HG02973 (cell line): Measurements from ENCODE around the gene CFDP1.

Source experiments
- ATAC-seq: cut with Tn5 transposase; IDR thresholded peaks from one replicate; pipeline ENCODE4 v1.9.1; 2021; ENCODE audit warnings: moderate library complexity; ENCODE audit not compliant: unreplicated experiment

CFDP1 gene

DNA sequence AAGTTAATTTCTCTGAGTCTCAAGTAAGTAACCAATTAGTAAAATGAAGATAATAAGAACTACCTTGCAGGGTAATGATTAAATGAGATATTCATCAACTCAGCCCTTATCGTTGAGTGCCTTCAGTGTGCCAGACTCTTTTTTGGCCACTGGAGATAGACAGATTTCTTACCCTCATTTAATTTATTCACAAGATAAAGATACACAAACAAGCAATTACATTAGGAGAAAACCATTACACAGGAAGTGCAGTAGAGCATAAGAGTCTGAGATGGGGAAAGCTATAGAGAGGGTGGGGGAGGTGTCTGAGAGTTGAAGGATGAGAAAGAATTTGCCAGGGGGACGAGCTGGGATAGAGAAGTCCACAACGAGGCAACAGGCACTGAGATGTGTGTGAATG lies 109.4 kb downstream of the CFDP1 start:
- no peak for ATAC-seq

- no peak for ATAC-seq
Observed at GRCh38 chr16:75323198-75323597, 110.1 kb downstream of the CFDP1 start.

DNA sequence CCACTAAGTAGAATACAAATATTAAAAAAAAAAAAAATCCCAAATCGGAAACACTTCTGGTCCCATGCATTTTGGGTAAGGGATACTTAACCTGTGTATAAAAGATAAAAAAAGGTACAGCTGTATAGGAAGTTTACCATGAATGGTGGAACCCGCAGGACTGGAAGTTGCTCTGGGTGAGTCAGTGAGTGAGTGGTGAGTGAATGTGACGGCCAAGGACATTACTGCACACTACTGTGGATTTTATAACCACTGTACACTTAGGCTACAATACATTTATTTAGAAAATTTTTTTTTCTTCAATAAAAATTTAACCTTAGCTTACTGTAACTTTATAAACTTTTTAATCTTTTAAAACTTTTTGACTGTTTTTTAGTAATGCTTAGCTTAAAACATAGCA lies 110.6 kb downstream of the CFDP1 start:
- no peak for ATAC-seq

DNA sequence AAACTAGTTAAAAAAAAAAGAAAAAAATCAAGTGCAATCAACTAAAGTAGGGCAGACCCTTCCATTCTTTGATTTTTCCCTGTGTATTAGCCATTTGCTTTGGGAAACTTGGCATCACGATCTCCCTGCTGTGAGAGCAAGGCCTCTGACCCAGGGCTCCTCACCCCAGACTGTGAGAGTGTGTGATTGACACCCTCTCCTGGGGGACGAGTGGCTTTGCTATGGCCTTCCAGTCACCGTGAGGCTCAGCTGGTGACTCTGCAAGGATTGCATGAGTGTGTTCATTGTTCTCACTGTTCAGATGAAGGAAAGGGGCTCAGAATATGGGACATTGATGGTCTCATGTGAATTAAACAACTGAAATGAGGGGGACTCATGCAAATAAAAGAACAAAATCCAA lies 112.9 kb downstream of the CFDP1 start:
- no peak for ATAC-seq

- peak; percentile 72 for ATAC-seq
Observed at GRCh38 chr16:75319513-75320411, 113.5 kb downstream of the CFDP1 start.

DNA sequence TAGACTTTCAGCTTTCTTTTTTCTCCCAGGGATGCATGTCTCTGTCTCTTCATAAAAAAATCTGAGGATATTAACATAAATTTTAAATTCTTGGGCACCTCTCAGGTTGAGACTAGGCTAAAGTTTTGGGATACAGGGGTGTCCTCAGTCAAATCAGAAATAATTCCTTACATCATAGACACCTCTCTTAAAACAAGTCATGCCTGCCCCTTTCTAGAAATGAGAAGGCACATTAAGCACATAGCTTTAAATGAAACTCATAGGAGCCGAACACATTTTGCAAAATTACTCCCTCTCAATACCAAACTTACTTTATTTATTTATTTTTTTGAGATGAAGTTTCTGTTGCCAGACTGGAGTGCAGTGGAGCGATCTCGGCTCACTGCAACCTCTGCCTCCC lies 114.6 kb downstream of the CFDP1 start:
- ATAC-seq, result no peak

GRCh38 chr16:75317532-75317931 lies 115.8 kb downstream of the CFDP1 start:
- no peak for ATAC-seq

DNA sequence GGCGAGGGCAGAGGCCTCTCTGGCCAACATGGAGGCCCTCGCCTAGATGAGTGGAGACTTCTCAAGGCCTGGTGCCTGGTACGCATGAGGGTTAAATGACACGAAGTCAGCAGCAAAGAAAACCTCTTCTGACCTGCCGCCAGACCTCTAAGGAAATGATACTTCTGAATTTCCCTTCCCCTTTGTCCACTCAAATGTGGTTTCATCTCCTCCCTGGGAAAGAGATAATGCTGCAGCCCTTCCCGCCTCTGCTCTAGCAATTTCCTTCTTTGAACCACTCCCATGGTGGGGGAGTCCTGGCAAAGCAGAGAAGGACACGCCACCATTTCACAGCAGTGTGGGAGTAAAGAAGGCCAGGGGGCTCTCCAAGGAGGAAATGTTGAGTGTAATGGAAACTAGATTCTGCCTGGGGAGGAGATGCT lies 116.2 kb downstream of the CFDP1 start:
- no peak for ATAC-seq

GRCh38 chr16:75315539-75316306 lies 117.6 kb downstream of the CFDP1 start:
- no peak for ATAC-seq

DNA sequence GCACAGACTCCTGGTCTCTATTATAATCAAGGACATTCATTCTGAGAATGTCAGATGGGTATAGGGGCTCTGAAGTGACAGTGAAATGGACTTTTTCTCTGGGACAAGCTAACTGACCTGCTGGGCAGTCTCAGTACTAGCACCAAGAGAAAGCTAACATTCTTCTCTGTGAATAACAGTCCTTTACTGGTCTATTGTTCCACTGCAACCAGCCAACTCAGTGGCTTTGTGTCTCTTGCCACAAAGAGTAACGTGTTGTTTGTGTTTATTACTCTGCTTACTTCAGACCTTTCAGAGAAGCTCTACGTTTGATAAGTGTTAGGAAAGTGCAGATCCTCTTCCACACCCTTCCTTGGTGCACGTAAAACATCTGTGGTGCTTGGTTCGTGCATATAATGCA lies 120.4 kb downstream of the CFDP1 start:
- ATAC-seq, result no peak

DNA sequence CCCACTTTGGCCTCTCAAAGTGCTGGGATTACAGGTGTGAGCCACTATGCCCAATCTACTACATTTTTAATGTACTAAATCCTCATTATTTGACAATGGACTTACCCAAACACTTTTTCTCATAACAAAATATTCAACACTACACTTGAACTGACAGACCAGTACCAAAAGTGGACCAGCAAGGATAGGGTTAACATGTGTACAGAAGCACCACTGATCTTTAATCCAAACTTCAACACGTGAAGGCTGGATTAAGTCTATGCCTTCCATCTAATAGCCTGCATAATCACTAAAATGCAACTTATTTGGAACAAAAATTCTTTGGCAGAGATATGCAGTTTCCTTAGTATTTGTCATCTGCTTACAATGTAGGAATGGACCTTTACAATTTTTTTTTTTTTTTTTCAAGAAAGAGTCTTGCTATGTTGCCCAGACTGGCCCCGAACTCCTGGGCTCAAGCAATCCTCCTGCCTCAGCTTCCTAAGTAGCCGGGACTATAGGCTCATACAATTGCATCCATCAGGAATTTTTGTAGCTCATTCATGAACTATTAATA lies 121.8 kb downstream of the CFDP1 start:
- no peak for ATAC-seq

DNA sequence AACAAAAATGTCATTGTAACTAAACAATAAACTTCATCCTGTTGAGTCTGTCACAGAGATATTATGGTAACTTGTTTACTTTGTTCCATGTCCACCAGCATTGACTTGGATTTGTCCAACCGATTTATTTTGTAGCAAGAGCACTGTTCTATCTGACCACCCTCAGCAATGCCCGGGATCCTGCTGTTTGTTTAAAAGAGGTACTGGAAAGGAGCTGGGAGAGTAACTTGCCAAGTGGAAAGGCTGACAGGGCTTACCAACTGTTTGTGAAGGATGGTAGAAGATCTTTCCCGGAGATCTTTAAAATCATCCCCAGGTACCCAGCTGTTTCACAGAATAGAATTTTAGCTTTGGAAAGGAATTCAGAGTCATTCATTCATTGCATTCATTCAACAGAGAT lies 122.8 kb downstream of the CFDP1 start:
- ATAC-seq, result no peak

DNA sequence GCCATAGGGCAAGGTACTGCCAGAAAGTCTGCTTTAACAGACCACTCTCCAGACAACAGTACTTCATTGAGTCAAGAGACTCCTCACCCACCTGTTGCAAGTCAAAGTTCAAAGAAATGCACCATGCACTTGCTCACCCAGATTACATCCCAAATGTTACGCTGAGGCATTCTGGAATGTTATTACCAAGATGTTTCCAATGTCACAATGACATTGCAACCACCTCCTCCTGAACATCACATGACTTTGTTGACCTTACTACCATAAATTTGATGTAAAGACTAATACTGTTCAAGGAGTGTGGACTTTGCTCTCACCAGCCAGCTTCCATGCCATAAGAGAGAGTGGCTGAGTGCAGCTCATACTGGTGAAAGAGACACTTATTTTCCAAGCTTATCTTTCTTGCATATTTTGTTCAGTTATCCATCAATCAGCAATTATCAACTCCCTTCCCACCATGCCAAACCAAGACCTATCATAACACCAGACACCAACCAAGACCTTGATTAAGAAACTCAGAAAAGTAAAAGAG lies 123.3 kb downstream of the CFDP1 start:
- ATAC-seq, result no peak

DNA sequence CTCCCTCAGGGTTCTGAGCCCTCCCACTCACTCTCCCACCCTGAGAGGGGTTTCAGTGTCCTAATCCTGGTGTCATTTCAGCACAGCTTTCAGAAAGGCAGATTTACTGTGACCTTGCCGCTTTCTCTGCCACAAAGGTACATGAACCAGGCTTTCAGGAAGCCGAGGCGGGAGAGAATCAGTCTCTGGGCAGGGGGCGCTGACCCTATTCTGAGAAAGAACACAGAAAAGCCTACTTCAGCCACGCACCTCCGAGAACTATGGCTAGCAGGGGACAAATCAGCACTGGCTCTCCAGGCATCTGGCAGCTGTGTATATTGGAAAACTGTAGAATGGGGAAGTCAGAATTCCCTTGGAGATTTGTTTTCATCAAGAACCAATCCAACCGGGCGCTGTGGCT lies 124.1 kb downstream of the CFDP1 start:
- ATAC-seq, result no peak

DNA sequence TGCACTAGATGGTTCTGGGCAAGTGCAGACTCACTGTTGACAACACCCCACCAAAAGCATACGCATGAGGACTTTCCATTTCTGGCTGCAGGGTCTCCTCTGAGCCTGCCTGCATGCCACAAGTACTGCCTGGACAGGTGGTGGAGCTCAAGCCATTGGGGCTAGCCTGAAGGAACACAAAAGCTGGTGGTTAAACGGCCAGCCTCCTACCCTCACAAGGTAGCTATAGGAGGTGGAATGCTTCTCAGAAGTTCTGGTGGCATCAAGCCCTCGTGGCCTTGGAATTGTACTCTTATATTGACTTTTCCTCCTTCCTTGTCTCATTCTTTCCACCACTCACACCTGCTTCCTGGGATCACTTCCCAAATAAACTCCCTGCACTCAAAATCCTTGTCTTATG lies 125.3 kb downstream of the CFDP1 start:
- ATAC-seq, result no peak

DNA sequence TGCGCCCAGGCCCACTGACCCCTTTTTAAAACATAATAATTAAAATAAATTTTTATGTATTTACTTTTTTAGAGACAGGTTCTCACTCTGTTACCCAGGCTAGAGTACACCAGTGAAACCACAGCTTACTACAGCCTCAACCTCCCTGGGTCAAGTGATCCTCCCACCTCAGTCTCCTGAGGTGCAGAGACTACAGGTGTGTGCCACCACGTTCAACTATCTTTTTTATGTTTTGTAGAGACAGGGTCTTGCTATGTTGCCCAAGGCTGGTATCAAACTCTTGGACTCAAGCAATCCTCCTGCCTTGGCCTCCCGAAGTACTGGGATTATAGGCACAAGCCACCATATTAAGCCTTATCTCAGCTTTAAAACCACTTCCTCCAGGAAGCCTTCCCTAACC lies 125.8 kb downstream of the CFDP1 start:
- no peak for ATAC-seq

DNA sequence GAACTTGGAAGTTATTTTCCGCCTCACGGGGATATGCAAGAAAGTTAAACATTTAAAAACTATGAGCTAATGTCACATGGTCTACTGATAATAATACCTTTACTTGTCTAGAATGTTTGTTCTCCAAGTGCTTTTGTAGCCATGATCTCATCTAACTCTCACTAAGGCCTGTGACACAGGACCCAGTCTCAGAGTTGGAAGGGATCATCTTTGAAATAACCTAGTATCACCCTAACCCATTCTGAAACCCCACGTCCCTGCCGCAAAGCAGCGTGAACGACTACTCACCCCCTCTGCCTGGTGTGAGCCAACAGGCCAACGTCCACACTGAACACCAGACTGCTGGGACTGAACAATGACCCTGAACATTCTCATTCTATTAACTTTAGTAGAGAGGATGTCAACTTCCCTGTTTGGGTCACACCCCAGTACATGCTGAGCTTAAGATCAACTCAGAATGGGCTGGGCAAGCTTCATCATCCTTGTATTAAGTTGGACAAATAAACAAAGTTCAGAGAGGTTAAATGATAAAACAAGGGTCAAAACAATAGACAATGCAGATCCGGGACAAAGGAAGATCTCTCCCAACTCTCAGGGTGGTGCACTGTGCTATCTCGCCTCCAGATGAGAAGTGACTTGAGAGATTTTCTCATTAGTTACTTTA lies 127.1 kb downstream of the CFDP1 start:
- ATAC-seq, result no peak

GRCh38 chr16:75305364-75306098 lies 127.8 kb downstream of the CFDP1 start:
- peak; percentile 54 for ATAC-seq

DNA sequence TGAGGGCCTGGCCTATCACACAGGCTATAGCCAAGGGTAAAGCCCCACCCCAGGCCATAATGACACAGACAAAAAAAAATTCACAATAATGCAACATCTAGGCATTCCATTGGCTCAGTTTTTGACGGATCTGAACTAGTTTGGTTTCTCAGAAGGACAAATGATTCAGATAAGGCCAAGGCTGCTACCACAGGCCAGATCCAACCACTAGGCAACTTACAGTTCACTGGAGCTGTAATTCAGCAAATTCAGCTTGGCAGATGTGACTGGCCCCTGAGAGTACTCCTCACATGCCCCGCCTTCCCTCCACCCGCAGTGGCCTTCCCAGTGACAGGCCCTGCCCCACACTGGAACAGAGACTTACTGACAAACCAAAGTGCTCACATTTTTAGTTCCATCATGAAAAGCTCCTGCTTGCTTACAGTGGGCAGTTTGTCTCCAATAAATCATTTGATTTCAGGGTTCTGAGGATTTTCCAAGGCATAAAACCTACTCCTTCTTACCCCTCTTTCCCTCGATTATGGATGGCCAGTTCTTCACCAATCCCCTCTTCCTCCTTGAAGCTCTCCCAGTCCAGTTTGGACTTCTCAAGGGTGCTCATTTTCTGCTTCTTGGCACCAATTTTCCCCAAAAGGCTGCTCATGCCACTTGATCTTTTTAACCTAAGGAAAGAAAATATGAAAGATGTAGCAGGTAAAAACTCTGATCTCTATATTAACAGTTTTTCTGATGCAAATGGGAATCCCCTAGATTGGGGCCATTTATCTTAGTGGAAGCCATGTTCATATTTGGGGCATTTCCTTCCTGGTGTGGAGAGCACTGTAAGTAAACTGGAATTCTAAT lies 128.6 kb downstream of the CFDP1 start:
- ATAC-seq, result no peak

- ATAC-seq, result no peak
Observed at GRCh38 chr16:75301804-75302203, 131.5 kb downstream of the CFDP1 start.
